Measurements from ENCODE around the gene DDIT3.

The DDIT3 gene

GRCh38 chr12:57539134-57539768 is 18.9 kb upstream of the DDIT3 start:
- in situ Hi-C loops (cut with MboI; ENCODE audit: low sequenced_read_pairs, unreplicated experiment): no loop called here
- TF ChIP-seq, protein P1, sequence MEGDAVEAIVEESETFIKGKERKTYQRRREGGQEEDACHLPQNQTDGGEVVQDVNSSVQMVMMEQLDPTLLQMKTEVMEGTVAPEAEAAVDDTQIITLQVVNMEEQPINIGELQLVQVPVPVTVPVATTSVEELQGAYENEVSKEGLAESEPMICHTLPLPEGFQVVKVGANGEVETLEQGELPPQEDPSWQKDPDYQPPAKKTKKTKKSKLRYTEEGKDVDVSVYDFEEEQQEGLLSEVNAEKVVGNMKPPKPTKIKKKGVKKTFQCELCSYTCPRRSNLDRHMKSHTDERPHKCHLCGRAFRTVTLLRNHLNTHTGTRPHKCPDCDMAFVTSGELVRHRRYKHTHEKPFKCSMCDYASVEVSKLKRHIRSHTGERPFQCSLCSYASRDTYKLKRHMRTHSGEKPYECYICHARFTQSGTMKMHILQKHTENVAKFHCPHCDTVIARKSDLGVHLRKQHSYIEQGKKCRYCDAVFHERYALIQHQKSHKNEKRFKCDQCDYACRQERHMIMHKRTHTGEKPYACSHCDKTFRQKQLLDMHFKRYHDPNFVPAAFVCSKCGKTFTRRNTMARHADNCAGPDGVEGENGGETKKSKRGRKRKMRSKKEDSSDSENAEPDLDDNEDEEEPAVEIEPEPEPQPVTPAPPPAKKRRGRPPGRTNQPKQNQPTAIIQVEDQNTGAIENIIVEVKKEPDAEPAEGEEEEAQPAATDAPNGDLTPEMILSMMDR (IDR thresholded peaks at IDR 0.05; ENCODE audit: borderline replicate concordance, control extremely low read depth, extremely low read depth, insufficient read depth, missing control alignments): no peak
- DNase-seq (ENCODE audit: low spot score): no peak

GRCh38 chr12:57536597-57536942 is 16.3 kb upstream of the DDIT3 start:
- in situ Hi-C loops (cut with MboI; ENCODE audit: low sequenced_read_pairs, unreplicated experiment): no loop called here
- DNase-seq (ENCODE audit: low spot score): no peak
- TF ChIP-seq, protein P1 (IDR thresholded peaks at IDR 0.05; ENCODE audit: borderline replicate concordance, control extremely low read depth, extremely low read depth, insufficient read depth, missing control alignments): no peak

- DNase-seq (ENCODE audit: low spot score): no peak
- in situ Hi-C loops (cut with MboI; ENCODE audit: low sequenced_read_pairs, unreplicated experiment): no loop called here
- TF ChIP-seq, protein P1 (IDR thresholded peaks at IDR 0.05; ENCODE audit: borderline replicate concordance, control extremely low read depth, extremely low read depth, insufficient read depth, missing control alignments): no peak
These were observed 15.7 kb upstream of the DDIT3 start for GRCh38 chr12:57535764-57536596.

GRCh38 chr12:57534991-57535543 is 14.8 kb upstream of the DDIT3 start:
- TF ChIP-seq, protein P1 (IDR thresholded peaks at IDR 0.05; ENCODE audit: borderline replicate concordance, control extremely low read depth, extremely low read depth, insufficient read depth, missing control alignments): no peak
- in situ Hi-C loops (cut with MboI; ENCODE audit: low sequenced_read_pairs, unreplicated experiment): no loop called here
- DNase-seq (ENCODE audit: low spot score): no peak

GRCh38 chr12:57534250-57534649 is 13.9 kb upstream of the DDIT3 start:
- in situ Hi-C loops (cut with MboI; ENCODE audit: low sequenced_read_pairs, unreplicated experiment): no loop called here
- TF ChIP-seq, protein P1 (IDR thresholded peaks at IDR 0.05; ENCODE audit: borderline replicate concordance, control extremely low read depth, extremely low read depth, insufficient read depth, missing control alignments): no peak
- DNase-seq (ENCODE audit: low spot score): no peak

GRCh38 chr12:57533108-57533507 is 12.8 kb upstream of the DDIT3 start:
- in situ Hi-C loops (cut with MboI; ENCODE audit: low sequenced_read_pairs, unreplicated experiment): no loop called here
- TF ChIP-seq, protein P1 (IDR thresholded peaks at IDR 0.05; ENCODE audit: borderline replicate concordance, control extremely low read depth, extremely low read depth, insufficient read depth, missing control alignments): no peak
- DNase-seq (ENCODE audit: low spot score): no peak

Measured in GM13976 (cell line).